GM18502 (cell line): ENCODE measurements around the gene EXOC4.

ENCODE experiments used
- ATAC-seq: cut with Tn5 transposase; IDR thresholded peaks from one replicate; pipeline ENCODE4 v1.9.1; 2021; ENCODE audit warnings: mild to moderate bottlenecking; ENCODE audit not compliant: unreplicated experiment, poor library complexity

EXOC4 gene

DNA sequence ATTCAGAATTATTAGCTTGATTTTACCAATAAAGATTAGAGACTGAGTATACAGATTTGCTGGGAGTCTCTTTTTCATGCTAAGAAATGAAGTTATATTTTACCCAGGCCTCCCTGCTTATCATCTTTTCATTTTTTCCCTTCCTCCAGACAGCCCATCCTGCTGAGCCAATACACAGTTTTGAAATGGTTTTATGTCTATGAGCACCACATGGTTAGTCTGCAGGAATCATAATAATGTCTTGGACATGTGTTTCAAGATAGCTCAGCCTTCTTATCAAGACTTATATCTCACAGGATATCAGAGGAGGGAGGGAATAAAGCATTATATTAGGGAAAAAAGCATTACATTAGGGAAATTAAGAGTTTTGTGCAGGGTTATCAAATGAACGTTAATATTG is 157.1 kb downstream of the EXOC4 start:
- no peak for ATAC-seq

GRCh38 chr7:133411395-133411794 is 158.5 kb downstream of the EXOC4 start:
- no peak for ATAC-seq

- ATAC-seq: no peak
Observed at GRCh38 chr7:133412942-133413341, 160.1 kb downstream of the EXOC4 start.

DNA sequence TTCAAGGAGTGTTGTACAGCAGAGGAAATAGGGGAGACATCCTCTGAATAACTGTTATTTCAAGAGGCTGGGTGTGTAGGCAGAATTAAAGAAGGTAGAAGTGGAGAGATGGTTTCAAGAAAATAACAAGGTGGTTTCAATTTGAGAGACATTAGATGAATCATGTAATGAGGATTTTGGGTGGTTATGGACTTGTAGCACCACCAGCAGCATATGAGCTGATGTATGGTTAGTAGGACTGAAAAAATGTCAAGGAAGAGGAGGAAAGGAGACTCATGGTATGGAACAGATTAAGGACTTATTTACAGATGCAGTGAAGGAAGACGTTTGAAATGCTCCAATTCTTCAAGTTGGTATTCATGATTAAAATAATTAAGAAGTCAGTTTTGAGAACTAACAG is 166.2 kb downstream of the EXOC4 start:
- no peak for ATAC-seq

GRCh38 chr7:133423618-133424017 is 170.7 kb downstream of the EXOC4 start:
- ATAC-seq: no peak

DNA sequence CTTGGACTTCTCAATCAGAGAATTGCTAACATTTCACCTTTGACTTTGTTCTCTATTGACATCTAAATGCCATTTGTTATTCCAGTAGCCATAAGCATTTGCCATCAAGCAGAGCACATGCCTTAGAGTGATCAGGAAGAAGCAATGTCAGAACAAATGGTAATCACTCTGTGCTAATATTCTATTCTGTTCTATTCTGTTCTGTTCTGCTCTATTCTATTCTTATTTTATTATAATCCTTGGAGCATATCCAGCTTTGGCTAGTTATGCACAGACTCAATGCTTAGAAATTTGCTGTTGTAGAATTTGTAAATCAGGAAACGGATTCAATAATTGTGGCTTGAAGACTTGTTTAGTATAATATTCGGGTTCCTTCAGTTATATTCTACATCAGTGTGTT is 175.4 kb downstream of the EXOC4 start:
- no peak for ATAC-seq

DNA sequence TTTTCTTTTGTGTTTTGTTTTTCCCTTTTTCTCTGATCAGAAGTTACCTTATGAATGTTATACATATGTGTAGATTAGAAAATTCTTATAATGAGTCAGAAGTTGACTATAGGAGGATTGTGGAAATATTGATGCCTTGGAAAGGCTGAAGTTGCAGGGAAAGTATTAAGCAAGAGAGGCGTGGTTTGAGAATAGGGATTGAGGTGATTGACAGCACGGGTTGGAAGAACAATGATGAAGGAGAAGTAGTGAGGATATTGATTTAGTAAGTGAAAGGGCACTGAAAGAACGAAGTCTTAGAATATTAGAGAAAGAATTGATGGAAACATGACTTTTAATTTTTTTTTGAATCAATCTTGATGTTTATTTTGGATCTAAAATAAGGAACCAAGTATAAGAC is 176.0 kb downstream of the EXOC4 start:
- ATAC-seq: no peak

- ATAC-seq: no peak
Observed at GRCh38 chr7:133429371-133429770, 176.5 kb downstream of the EXOC4 start.

GRCh38 chr7:133431134-133431724 is 178.4 kb downstream of the EXOC4 start:
- no peak for ATAC-seq

DNA sequence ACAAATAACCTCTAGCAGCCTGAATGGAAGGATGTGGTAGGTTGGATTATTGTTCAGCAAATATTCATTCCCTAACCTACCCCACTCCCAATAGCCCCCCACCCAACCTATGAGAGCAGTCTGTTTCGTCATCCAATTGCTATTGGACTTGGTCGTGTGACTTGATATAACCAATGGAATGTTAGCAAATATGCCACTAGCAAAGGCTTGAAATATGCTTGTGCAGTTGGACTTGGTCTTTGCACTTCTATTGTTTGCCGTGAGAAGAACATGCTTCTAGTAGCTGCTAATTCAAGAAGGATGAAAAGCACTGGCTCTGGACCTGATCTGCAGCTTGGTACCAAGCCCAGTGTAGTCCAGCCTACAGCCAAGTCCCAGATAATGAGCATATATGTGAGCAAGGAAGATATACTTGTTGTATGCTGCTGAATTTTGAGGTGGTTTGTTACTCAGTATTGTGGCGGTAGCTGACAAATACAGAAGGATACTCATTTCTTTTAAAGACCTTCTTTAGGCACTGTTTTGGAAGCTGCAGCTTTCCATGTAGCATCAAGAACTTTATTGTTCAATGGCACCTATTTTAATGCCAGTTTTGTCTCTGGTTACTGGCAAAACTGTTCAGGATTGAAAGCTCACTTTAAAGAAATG is 180.4 kb downstream of the EXOC4 start:
- no peak for ATAC-seq

- ATAC-seq: no peak
Observed at GRCh38 chr7:133434246-133434865, 181.5 kb downstream of the EXOC4 start.

GRCh38 chr7:133436014-133436428 is 183.1 kb downstream of the EXOC4 start:
- no peak for ATAC-seq

- no peak for ATAC-seq
Observed at GRCh38 chr7:133437544-133437943, 184.7 kb downstream of the EXOC4 start.

GRCh38 chr7:133442818-133443217 is 189.9 kb downstream of the EXOC4 start:
- ATAC-seq: no peak

DNA sequence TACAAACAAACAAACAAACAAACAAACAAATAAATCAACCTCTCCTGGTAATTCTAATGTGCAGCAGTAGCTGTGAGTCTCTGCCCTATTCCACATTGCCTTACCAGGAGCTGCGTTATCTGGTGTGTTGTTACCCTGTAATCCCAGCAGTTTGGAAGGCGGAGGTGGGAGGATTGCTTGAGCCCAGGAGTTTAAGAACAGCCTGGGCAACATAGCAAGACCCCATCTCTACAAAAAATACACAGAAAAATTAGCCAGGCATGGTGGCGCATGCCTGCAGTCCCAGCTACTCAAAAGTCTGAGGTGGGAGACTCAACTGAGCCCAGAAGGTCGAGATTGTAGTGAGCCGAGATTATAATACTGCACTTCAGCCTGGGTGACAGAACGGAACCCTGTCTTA is 192.7 kb downstream of the EXOC4 start:
- no peak for ATAC-seq

GRCh38 chr7:133448012-133448411 is 195.1 kb downstream of the EXOC4 start:
- ATAC-seq: no peak

GRCh38 chr7:133452577-133452976 is 199.7 kb downstream of the EXOC4 start:
- ATAC-seq: no peak

GRCh38 chr7:133458688-133459087 is 205.8 kb downstream of the EXOC4 start:
- ATAC-seq: no peak

DNA sequence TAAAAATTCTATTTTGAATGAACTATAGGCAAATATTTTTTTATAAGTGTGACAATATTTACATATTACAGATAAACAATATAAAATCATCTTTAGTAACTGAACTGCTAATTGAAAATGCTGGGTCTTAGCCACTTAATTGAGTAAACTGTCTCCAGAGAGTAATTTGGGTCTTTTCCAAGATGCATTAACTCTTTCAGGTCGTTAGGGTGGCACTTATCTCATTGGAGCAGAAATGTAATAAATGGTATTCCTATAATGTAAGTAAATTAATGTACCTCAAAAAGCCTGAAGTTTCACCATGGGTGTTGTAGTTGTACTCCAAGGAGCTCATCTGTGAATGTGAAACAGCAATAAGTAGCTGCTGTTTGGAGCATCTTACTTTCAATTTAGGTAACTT is 208.5 kb downstream of the EXOC4 start:
- no peak for ATAC-seq

- no peak for ATAC-seq
Observed at GRCh38 chr7:133475655-133476054, 222.8 kb downstream of the EXOC4 start.

- no peak for ATAC-seq
Observed at GRCh38 chr7:133477791-133478190, 224.9 kb downstream of the EXOC4 start.

- ATAC-seq: no peak
Observed at GRCh38 chr7:133478591-133479135, 225.8 kb downstream of the EXOC4 start.
